Gastrocnemius medialis (tissue), 4 donors: Measurements from ENCODE around the gene BCL2A1. TPM values are rescaled to one million over a fixed set of nuclear protein-coding genes. Genes with fewer than 3 reads are reported as not detected.

Experiments used
- ATAC-seq, 2 donors: fragments of 150-250 bp; one replicate each; pipeline ENCODE4 v1.9.1; 2016
- DNase-seq, 2 donors: peaks; one replicate each; pipeline ENCODE4 v3.0.0-alpha.2; 2019
- H3K27ac ChIP-seq, 4 donors: fragments of 200-600 bp; sonication (generic); 1 replicate in 1 of 4; 2 replicates in 3 of 4; pipeline ENCODE4 v1.5.1; 2016 to 2018; ENCODE audit warnings: mild to moderate bottlenecking in 2 of 4, moderate library complexity in 1 of 4
- H3K27me3 ChIP-seq, 3 donors: fragments of 200-600 bp; sonication (generic) in 2 of 3; 1 replicate in 1 of 3; 2 replicates in 2 of 3; pipeline versions ENCODE4 v1.5.1 to v1.6.0; 2016 to 2019; ENCODE audit warnings: mild to moderate bottlenecking in 1 of 3, moderate library complexity in 1 of 3
- H3K36me3 ChIP-seq, 2 donors: fragments of 200-600 bp; sonication (generic) in 1 of 2; one replicate each; pipeline ENCODE4 v1.5.1; 2017 to 2018
- H3K4me1 ChIP-seq, 2 donors: fragments of 200-600 bp; sonication (generic) in 1 of 2; one replicate each; pipeline ENCODE4 v1.5.1; 2016 to 2017; ENCODE audit warnings: mild to moderate bottlenecking in 2 of 2
- H3K4me3 ChIP-seq, 4 donors: fragments of 200-600 bp; sonication (generic) in 3 of 4; 1 replicate in 1 of 4; 2 replicates in 3 of 4; pipeline ENCODE4 v1.5.1; 2016 to 2019; ENCODE audit warnings: mild to moderate bottlenecking in 2 of 4
- H3K9me3 ChIP-seq, 3 donors: fragments of 200-600 bp; sonication (generic) in 2 of 3; 1 replicate in 1 of 3; 2 replicates in 2 of 3; pipeline ENCODE4 v1.5.1; 2016 to 2019
- CTCF ChIP-seq, 5 experiments: fragments of 450-650 bp in 3 of 5; fragments of 200-600 bp in 2 of 5; sonication (generic) in 2 of 5; IDR thresholded peaks in 4 of 5; conservative IDR thresholded peaks in 1 of 5; 1 replicate in 4 of 5; 2 replicates in 1 of 5; pipeline ENCODE4 v1.5.1; 2016 to 2019; ENCODE audit warnings: antibody characterized with exemption in 5 of 5, mild to moderate bottlenecking in 3 of 5, moderate library complexity in 3 of 5
- POLR2A ChIP-seq, 2 donors: fragments of 450-650 bp; IDR thresholded peaks; one replicate each; pipeline ENCODE4 v1.6.1; 2017; ENCODE audit warnings: antibody characterized with exemption in 2 of 2, mild to moderate bottlenecking in 2 of 2, moderate library complexity in 2 of 2
- in situ Hi-C, 4 donors: fragments of 200-750 bp; cut with MboI; loops; one replicate each; pipeline versions ENCODE4 v1.15.0 to v1.8.0; 2017; ENCODE audit warnings: low sequenced_read_pairs in 4 of 4
- intact Hi-C: fragments of 100-400 bp; cut with DNase I; formaldehyde crosslinking; loops from one replicate; pipeline ENCODE4 v1.15.1; 2023; ENCODE audit warnings: low total_unique reads
- total RNA-seq, 4 donors: library from RNA; depleted of rRNA; stranded (reverse); fragments of >200 nt; gene quantifications; one replicate each; pipeline versions ENCODE4 v1.1.0 to v1.2.3, GENCODE V29; 2016

Gene BCL2A1
- total RNA-seq, 4 donors from 2014 or later: 3.8 TPM; not detected in 3

GRCh38 chr15:79987569-79987955, 16.6 kb upstream of the BCL2A1 start:
- no peaks in the 10 kb centered on the region for H3K27me3 ChIP-seq
- in situ Hi-C loops: no loop called here
- DNase-seq (no peak), ATAC-seq (no peak)
- H3K4me3 ChIP-seq: no peak overlapping the region
- no peak overlapping the region for H3K27ac ChIP-seq
- intact Hi-C loops: no loop called here
- H3K36me3 ChIP-seq: no peaks in the 10 kb centered on the region
- no peaks in the 10 kb centered on the region for H3K9me3 ChIP-seq
- TF ChIP-seq POLR2A (IDR thresholded peaks at IDR 0.05) (no peak), CTCF (IDR thresholded peaks at IDR 0.05 in 4 of 5, conservative IDR thresholded peaks at IDR 0.05 in 1 of 5) (no peak)
- no peaks in the 10 kb centered on the region for H3K4me1 ChIP-seq

DNA sequence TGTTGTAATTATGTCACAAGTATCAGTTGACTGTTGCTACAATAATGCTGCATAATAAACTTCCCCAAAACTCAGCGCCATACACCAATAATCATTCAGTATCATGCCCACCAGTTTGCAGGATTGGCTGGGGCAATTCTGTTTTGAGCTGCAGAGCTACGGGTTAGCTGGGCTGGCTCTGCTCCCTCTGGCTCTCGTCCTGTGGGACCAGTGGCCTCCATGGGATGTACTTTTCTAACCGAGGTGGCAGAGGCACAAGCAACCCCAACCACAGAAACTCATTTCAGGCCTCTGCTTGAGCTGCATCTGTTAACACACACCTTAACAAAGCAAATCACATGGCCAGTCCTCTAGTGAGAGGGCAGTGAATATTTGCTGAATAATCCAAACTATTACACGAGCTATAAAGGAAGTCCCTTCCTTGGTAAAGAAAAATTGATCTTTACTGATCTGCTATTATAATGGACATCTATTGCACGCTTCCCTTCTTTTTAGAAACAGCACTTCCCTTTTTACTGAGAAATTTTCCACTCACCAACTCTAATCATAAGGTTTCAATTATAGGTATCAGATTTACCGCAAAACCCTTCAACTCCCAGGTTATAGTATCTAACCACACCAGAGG, 10.9 kb upstream of the BCL2A1 start:
- no peak for ATAC-seq

GRCh38 chr15:79978655-79979514, 7.9 kb upstream of the BCL2A1 start:
- DNase-seq (no peak), ATAC-seq (peak; percentile 86 to 95)
- peak overlapping the region; percentile 22 to 64 (median 49) for H3K27ac ChIP-seq
- no peak for TF ChIP-seq CTCF (IDR thresholded peaks at IDR 0.05 in 4 of 5, conservative IDR thresholded peaks at IDR 0.05 in 1 of 5)
- TF ChIP-seq POLR2A (IDR thresholded peaks at IDR 0.05): peak in 1 of 2 donors; percentile 30
- intact Hi-C loops: no loop called here
- no peaks in the 10 kb centered on the region for H3K27me3 ChIP-seq
- no peaks in the 10 kb centered on the region for H3K4me1 ChIP-seq
- in situ Hi-C loops: no loop called here
- H3K4me3 ChIP-seq: no peak overlapping the region
- no peaks in the 10 kb centered on the region for H3K9me3 ChIP-seq
- no peaks in the 10 kb centered on the region for H3K36me3 ChIP-seq

More for the DNA sequence above, 10.9 kb upstream of the BCL2A1 start:
- no peaks in the 10 kb centered on the region for H3K36me3 ChIP-seq
- no peak for DNase-seq
- in situ Hi-C loops (no loop called here), intact Hi-C loops (no loop called here)
- H3K4me3 ChIP-seq: no peak overlapping the region
- no peak overlapping the region for H3K27ac ChIP-seq
- H3K27me3 ChIP-seq: no peaks in the 10 kb centered on the region
- H3K9me3 ChIP-seq: no peaks in the 10 kb centered on the region
- no peaks in the 10 kb centered on the region for H3K4me1 ChIP-seq
- TF ChIP-seq CTCF (IDR thresholded peaks at IDR 0.05 in 4 of 5, conservative IDR thresholded peaks at IDR 0.05 in 1 of 5) (no peak), POLR2A (IDR thresholded peaks at IDR 0.05) (no peak)

DNA sequence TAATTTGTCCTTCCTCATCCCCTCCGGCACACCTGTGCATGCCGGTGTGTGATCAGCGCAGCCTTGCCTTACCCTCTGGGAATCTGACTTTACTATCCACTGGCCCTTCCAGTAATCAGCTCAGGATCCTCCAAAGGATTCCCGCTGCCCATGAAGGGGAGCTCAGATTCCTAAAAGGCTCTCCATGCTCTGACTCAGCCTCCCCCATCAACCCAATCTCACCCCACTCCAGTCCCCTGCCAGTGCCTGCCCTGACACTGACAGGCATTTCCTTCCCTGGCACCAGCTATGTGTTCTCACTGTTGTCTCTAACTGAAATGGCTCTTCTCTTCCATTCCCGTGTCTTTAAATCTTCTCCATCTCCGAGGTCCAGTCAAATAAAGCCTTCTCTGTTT, 7.3 kb upstream of the BCL2A1 start:
- H3K36me3 ChIP-seq: no peaks in the 10 kb centered on the region
- H3K4me1 ChIP-seq: no peaks in the 10 kb centered on the region
- H3K27ac ChIP-seq: peak overlapping the region; percentile 22 to 64 (median 49)
- H3K4me3 ChIP-seq: no peak overlapping the region
- H3K9me3 ChIP-seq: no peaks in the 10 kb centered on the region
- in situ Hi-C loops: no loop called here
- no peaks in the 10 kb centered on the region for H3K27me3 ChIP-seq
- DNase-seq: no peak
- TF ChIP-seq POLR2A (IDR thresholded peaks at IDR 0.05) (no peak), CTCF (IDR thresholded peaks at IDR 0.05 in 4 of 5, conservative IDR thresholded peaks at IDR 0.05 in 1 of 5) (no peak)
- intact Hi-C loops: no loop called here
- peak in 1 of 2 donors; percentile 7 for ATAC-seq
